CD14-positive monocyte (primary cell): ENCODE measurements around the gene ZNF621. TPM values are rescaled to one million over a fixed set of nuclear protein-coding genes. Genes with fewer than 3 reads are reported as not detected.

Experiments
- DNase-seq, 3 donors: peaks; one replicate each; pipeline ENCODE4 v3.0.0-alpha.2; 2011 to 2022
- H2AFZ ChIP-seq: 2 replicates; pipeline ENCODE4 v1.6.0; 2012; ENCODE audit warnings: mild to moderate bottlenecking, low read depth, low read length, inconsistent platforms; ENCODE audit not compliant: insufficient read depth, poor library complexity, severe bottlenecking
- H3K27ac ChIP-seq, 2 donors: 1 replicate in 1 of 2; 2 replicates in 1 of 2; pipeline ENCODE4 v1.5.1; 2012 to 2013; ENCODE audit warnings: low read length in 2 of 2, control low read depth in 1 of 2, inconsistent platforms in 1 of 2, low read depth in 1 of 2, mild to moderate bottlenecking in 1 of 2
- H3K27me3 ChIP-seq, 2 donors: one replicate each; pipeline versions ENCODE4 v1.6.0 to v1.6.1; 2011 to 2013; ENCODE audit warnings: low read length in 2 of 2; ENCODE audit not compliant: control insufficient read depth in 2 of 2, insufficient read depth in 2 of 2
- H3K36me3 ChIP-seq, 2 donors: replicated peaks in 1 of 2; 1 replicate in 1 of 2; 2 replicates in 1 of 2; pipeline versions ENCODE4 v1.5.1 to v1.6.1; 2012 to 2013; ENCODE audit warnings: low read length in 2 of 2, control low read depth in 1 of 2, inconsistent platforms in 1 of 2, mild to moderate bottlenecking in 1 of 2; ENCODE audit not compliant: insufficient read depth in 2 of 2, control insufficient read depth in 1 of 2
- H3K4me1 ChIP-seq, 2 donors: 1 replicate in 1 of 2; 2 replicates in 1 of 2; pipeline versions ENCODE4 v1.5.1 to v1.6.1; 2012 to 2013; ENCODE audit warnings: low read length in 2 of 2, control low read depth in 1 of 2, inconsistent platforms in 1 of 2, mild to moderate bottlenecking in 1 of 2, moderate library complexity in 1 of 2; ENCODE audit not compliant: insufficient read depth in 2 of 2, control insufficient read depth in 1 of 2
- H3K4me2 ChIP-seq: replicated peaks from 2 replicates; pipeline ENCODE3; 2012; ENCODE audit warnings: low read length, moderate library complexity, mild to moderate bottlenecking; ENCODE audit not compliant: poor library complexity, severe bottlenecking; ENCODE audit errors: extremely low read depth
- H3K4me3 ChIP-seq, 3 experiments: fragments of 200-600 bp in 1 of 3; sonication (generic) in 1 of 3; replicated peaks in 1 of 3; 1 replicate in 2 of 3; 2 replicates in 1 of 3; pipeline ENCODE4 v1.5.1; 2011 to 2013; ENCODE audit warnings: low read length in 3 of 3, mild to moderate bottlenecking in 3 of 3, control low read depth in 2 of 3, low read depth in 2 of 3, inconsistent platforms in 1 of 3, moderate library complexity in 1 of 3
- H3K79me2 ChIP-seq: 2 replicates; pipeline ENCODE4 v1.6.0; 2012; ENCODE audit warnings: mild to moderate bottlenecking, control low read depth, inconsistent platforms, low read length, moderate library complexity; ENCODE audit not compliant: insufficient read depth
- H3K9ac ChIP-seq: 2 replicates; pipeline ENCODE4 v1.6.0; 2017; ENCODE audit warnings: low read length, mild to moderate bottlenecking; ENCODE audit not compliant: insufficient read depth, poor library complexity, severe bottlenecking
- H3K9me3 ChIP-seq, 2 donors: replicated peaks in 1 of 2; 1 replicate in 1 of 2; 2 replicates in 1 of 2; pipeline versions ENCODE4 v1.5.1 to v1.6.1; 2012 to 2013; ENCODE audit warnings: low read length in 2 of 2, control low read depth in 1 of 2; ENCODE audit not compliant: control insufficient read depth in 1 of 2, insufficient read depth in 1 of 2
- H4K20me1 ChIP-seq: 2 replicates; pipeline ENCODE4 v1.6.0; 2012; ENCODE audit warnings: mild to moderate bottlenecking, low read length, control low read depth, moderate library complexity; ENCODE audit not compliant: insufficient read depth
- H3K27ac Mint-ChIP-seq, 7 donors: one replicate each; pipeline ENCODE4 v1.8.0; 2020; ENCODE audit warnings: mild to moderate bottlenecking in 7 of 7, mixed read lengths in 7 of 7, moderate library complexity in 6 of 7, inconsistent platforms in 2 of 7
- H3K27me3 Mint-ChIP-seq, 3 donors: one replicate each; pipeline ENCODE4 v1.8.0; 2021 to 2022; ENCODE audit warnings: low read depth in 3 of 3, mild to moderate bottlenecking in 3 of 3, mixed read lengths in 3 of 3, moderate library complexity in 3 of 3, inconsistent platforms in 1 of 3
- H3K36me3 Mint-ChIP-seq, 2 donors: one replicate each; pipeline ENCODE4 v1.8.0; 2020; ENCODE audit warnings: mixed read lengths in 2 of 2, inconsistent platforms in 1 of 2, mild to moderate bottlenecking in 1 of 2
- H3K4me1 Mint-ChIP-seq: one replicate; pipeline ENCODE4 v1.8.0; 2020; ENCODE audit warnings: mild to moderate bottlenecking, mixed read lengths
- H3K4me3 Mint-ChIP-seq, 2 donors: one replicate each; pipeline ENCODE4 v1.8.0; 2020; ENCODE audit warnings: mild to moderate bottlenecking in 2 of 2, mixed read lengths in 2 of 2, moderate library complexity in 1 of 2
- H3K9me3 Mint-ChIP-seq, 7 donors: one replicate each; pipeline ENCODE4 v1.8.0; 2020 to 2022; ENCODE audit warnings: mixed read lengths in 7 of 7, mild to moderate bottlenecking in 6 of 7, moderate library complexity in 6 of 7, inconsistent platforms in 2 of 7
- CTCF ChIP-seq: fragments of 200-600 bp; IDR thresholded peaks from one replicate; pipeline ENCODE4 v1.8.0; 2022; ENCODE audit warnings: antibody characterized with exemption, mild to moderate bottlenecking
- WGBS: methylation state at CpG from one replicate; pipeline ENCODE4 v1.1.5; 2013; ENCODE audit warnings: missing lambda C conversion rate; ENCODE audit not compliant: insufficient coverage; 5-methylcytosine and 5-hydroxymethylcytosine counted together
- intact Hi-C, 2 donors: fragments of 100-400 bp; cut with micrococcal nuclease; formaldehyde crosslinking; loops; one replicate each; pipeline versions ENCODE4 v1.15.0 to v1.15.1; 2023
- polyA plus RNA-seq, 3 donors: library from polyadenylated mRNA; depleted of rRNA in 1 of 3; unstranded in 2 of 3; stranded (reverse) in 1 of 3; fragments of 300-500 nt in 2 of 3; fragments of >200 nt in 1 of 3; fragmentation: Illumina TruSeq in 2 of 3; gene quantifications; 1 replicate in 2 of 3; 2 replicates in 1 of 3; pipeline ENCODE4 v1.2.3, GENCODE V29; 2012 to 2021

Gene ZNF621
- polyA plus RNA-seq, 3 donors, result 1.1 to 12.2 (median 2.0) TPM

GRCh38 chr3:40499952-40500351, 24.8 kb upstream of the ZNF621 start:
- Mint-ChIP-seq H3K4me1 (no peaks in the 10 kb centered on the region), H3K27ac (no peak overlapping the region), H3K9me3 (no peaks in the 10 kb centered on the region), H3K4me3 (no peak overlapping the region), H3K36me3 (peaks cover 1 to 5% of the 10 kb centered on the region in 2 donors), H3K27me3 (peaks cover 4 to 5% (median 4%) of the 10 kb centered on the region in 3 donors)
- Histone ChIP-seq H3K27ac (no peak overlapping the region), H3K4me1 (no peaks in the 10 kb centered on the region), H3K9me3 (no peaks in the 10 kb centered on the region), H4K20me1 (no peaks in the 10 kb centered on the region), H2AFZ (no peak overlapping the region), H3K36me3 (no peaks in the 10 kb centered on the region), H3K9ac (no peak overlapping the region), H3K27me3 (no peaks in the 10 kb centered on the region), H3K4me3 (no peak overlapping the region), H3K79me2 (no peaks in the 10 kb centered on the region), H3K4me2 (no peak overlapping the region)
- no peak for TF ChIP-seq CTCF
- intact Hi-C loops, result no loop called here
- no peak for DNase-seq
- WGBS, result no CpG with 5 or more reads among the region's 1 CpG

GRCh38 chr3:40502034-40502433, 22.7 kb upstream of the ZNF621 start:
- no peaks in the 10 kb centered on the region for H3K9me3 ChIP-seq
- no peak overlapping the region for H3K4me3 ChIP-seq
- no peak overlapping the region for H2AFZ ChIP-seq
- H4K20me1 ChIP-seq, result no peaks in the 10 kb centered on the region
- no peak overlapping the region for H3K27ac ChIP-seq
- peaks cover 1 to 5% of the 10 kb centered on the region in 2 donors for H3K36me3 Mint-ChIP-seq
- peaks cover 18% of the 10 kb centered on the region for H3K4me1 Mint-ChIP-seq
- no peak overlapping the region for H3K4me3 Mint-ChIP-seq
- H3K4me2 ChIP-seq, result no peak overlapping the region
- no peaks in the 10 kb centered on the region for H3K36me3 ChIP-seq
- peaks cover 0 to 6% of the 10 kb centered on the region in 2 donors for H3K27me3 ChIP-seq
- H3K27me3 Mint-ChIP-seq, result peaks cover 4 to 15% (median 11%) of the 10 kb centered on the region in 3 donors
- WGBS, result no CpG with 5 or more reads among the region's 2 CpGs
- H3K4me1 ChIP-seq, result peaks cover 7 to 10% of the 10 kb centered on the region in 2 donors
- TF ChIP-seq CTCF, result no peak
- DNase-seq, result no peak
- no peak overlapping the region for H3K9ac ChIP-seq
- no peaks in the 10 kb centered on the region for H3K9me3 Mint-ChIP-seq
- no peak overlapping the region for H3K27ac Mint-ChIP-seq
- no peaks in the 10 kb centered on the region for H3K79me2 ChIP-seq
- intact Hi-C loops, result no loop called here
